ENCODE results near the gene RDH14.

GRCh38 chr2:18610090-18610489, 49.6 kb upstream of the RDH14 start:
- TF ChIP-seq CTCF (conservative IDR thresholded peaks at IDR 0.05; ENCODE audit: low read depth, low read length) (no peak), EZH2 (IDR thresholded peaks at IDR 0.05; ENCODE audit: borderline replicate concordance, low read depth, low read length, poor library complexity, severe bottlenecking) (no peak)
